ENCODE results near the gene VIPAS39.
A peak's percentile ranks its signal among the peaks of the same experiment; 100 is the strongest.

Gene VIPAS39

GRCh38 chr14:77478796-77479195 lies 21.4 kb upstream of the VIPAS39 start:
- no peak overlapping the region for H3K27ac Mint-ChIP-seq

DNA sequence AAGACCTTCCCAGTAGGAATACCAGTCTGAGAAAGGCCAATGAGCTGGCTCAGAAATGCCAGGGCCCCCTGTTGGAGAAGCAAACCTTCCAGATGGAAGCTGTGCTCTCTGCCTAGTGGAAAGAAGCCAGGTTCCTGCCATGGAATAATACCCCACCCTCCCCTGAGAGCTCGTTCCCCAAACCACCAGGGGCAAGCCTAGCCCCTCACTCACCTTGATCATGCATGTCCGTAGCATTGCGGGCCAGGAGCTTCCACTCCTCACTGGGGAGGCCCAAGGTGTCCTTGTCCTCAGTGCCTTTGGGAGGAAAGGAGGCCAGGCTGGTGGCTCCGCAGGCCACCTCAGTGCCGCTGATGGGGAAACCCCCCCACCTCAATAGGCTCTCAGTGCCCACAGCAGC lies 20.6 kb upstream of the VIPAS39 start:
- H3K4me3 Mint-ChIP-seq: no peak overlapping the region
- no peaks in the 10 kb centered on the region for H3K9me3 Mint-ChIP-seq
- ATAC-seq: no peak
- no peak overlapping the region for H3K27ac Mint-ChIP-seq
- H3K27me3 Mint-ChIP-seq: no peaks in the 10 kb centered on the region
- H3K36me3 Mint-ChIP-seq: no peaks in the 10 kb centered on the region
- peaks cover 7% of the 10 kb centered on the region for H3K4me1 Mint-ChIP-seq

More at GRCh38 chr14:77478796-77479195, 21.4 kb upstream of the VIPAS39 start:
- Mint-ChIP-seq H3K4me1 (peaks cover 7% of the 10 kb centered on the region), H3K27me3 (no peaks in the 10 kb centered on the region), H3K9me3 (no peaks in the 10 kb centered on the region), H3K4me3 (no peak overlapping the region), H3K36me3 (no peaks in the 10 kb centered on the region)
- ATAC-seq: peak; percentile 88

DNA sequence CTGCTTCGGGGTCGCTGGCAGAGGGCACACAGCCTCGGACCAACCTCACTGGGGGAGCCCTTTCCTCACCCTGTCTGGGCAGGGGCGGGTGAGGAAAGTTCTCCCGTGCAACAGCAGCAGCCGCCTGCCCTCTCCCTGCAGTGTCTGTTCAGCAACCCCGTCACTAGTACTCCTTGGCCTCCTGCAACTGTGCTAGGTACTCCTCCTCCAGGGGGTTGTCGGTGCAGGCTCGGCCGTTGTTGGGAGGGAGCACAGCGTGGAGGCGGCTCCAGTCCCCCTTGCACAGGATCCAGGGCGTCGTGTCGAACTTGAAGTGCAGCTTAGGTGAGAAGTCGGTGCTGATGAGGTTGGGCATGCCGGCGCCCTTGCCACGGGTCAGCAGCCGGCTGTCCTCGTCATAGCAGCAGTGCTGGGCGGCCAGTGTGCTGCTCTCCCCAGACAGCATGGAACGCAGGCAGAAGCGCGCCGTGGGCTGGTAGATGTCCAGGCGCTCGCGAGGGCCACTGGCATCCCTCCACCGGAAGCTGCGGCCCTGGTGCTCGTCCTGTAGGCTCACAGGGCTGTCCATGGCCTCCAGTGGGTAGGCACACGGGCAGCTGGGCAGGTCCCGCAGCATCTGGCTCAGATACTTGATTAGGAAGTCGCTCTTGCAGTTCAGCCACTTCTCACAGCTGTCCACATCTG lies 18.2 kb upstream of the VIPAS39 start:
- no peak for ATAC-seq
- no peaks in the 10 kb centered on the region for H3K9me3 Mint-ChIP-seq
- H3K27me3 Mint-ChIP-seq: no peaks in the 10 kb centered on the region
- no peak overlapping the region for H3K27ac Mint-ChIP-seq
- peaks cover 7% of the 10 kb centered on the region for H3K4me1 Mint-ChIP-seq
- no peak overlapping the region for H3K4me3 Mint-ChIP-seq
- H3K36me3 Mint-ChIP-seq: no peaks in the 10 kb centered on the region

DNA sequence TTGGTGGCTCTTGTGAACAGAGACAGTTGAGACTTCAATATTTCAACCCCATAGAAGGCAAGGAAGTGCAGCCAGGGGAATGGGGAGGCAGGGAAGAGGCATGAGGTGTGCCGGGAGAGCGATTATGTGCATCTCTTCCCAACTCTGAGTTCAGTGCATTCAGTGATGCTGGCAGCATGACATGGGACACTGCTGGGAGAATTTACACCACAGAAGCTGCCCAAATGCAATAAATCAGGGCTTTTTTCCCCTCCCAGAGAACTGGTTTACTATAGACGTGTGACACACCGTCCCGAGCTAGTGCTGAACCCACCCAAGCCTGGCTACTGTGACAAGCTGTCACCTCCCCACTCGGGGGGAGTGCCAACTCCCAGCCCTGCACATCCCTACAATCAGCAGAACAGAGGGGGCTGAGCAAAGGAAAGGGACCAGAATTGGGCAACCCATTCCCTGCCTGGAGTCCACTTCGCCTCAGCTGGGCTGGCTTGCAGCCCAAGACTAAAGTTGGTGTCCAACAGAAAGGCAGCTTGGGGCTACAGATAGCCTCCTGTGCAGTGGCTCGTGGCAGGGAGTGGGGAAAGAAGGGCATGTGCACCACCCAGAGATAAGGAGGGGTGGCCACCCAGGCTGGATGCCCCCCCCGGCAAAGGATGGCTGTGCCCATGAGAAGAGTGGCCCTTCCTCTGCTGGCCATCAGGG lies 17.2 kb upstream of the VIPAS39 start:
- Mint-ChIP-seq H3K27me3 (no peaks in the 10 kb centered on the region), H3K36me3 (peaks cover under 1% of the 10 kb centered on the region), H3K4me3 (no peak overlapping the region), H3K27ac (no peak overlapping the region), H3K4me1 (peaks cover 7% of the 10 kb centered on the region), H3K9me3 (no peaks in the 10 kb centered on the region)
- ATAC-seq: no peak

DNA sequence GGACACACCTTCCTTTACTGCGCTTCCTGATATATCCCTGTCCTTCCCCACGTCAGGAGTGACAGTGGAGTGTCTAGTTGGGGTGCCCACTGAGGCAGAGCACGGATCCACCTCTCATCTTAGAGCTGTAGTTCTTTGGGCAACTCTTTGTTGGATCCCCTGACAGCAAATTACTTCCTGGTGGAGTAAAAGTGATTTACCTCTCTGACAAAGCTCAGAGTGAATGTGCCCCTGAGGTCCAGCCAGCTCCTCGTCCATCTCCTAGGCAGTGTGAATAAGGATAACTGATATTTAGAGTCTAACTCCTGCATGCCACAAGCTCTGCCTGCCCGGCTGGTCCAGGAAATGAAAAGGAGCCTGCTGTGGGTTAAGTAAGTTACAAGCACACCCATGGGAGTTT lies 16.5 kb upstream of the VIPAS39 start:
- Mint-ChIP-seq H3K4me3 (no peak overlapping the region), H3K27me3 (no peaks in the 10 kb centered on the region), H3K36me3 (peaks cover 7% of the 10 kb centered on the region), H3K4me1 (peaks cover 6% of the 10 kb centered on the region), H3K9me3 (no peaks in the 10 kb centered on the region), H3K27ac (no peak overlapping the region)
- no peak for ATAC-seq

DNA sequence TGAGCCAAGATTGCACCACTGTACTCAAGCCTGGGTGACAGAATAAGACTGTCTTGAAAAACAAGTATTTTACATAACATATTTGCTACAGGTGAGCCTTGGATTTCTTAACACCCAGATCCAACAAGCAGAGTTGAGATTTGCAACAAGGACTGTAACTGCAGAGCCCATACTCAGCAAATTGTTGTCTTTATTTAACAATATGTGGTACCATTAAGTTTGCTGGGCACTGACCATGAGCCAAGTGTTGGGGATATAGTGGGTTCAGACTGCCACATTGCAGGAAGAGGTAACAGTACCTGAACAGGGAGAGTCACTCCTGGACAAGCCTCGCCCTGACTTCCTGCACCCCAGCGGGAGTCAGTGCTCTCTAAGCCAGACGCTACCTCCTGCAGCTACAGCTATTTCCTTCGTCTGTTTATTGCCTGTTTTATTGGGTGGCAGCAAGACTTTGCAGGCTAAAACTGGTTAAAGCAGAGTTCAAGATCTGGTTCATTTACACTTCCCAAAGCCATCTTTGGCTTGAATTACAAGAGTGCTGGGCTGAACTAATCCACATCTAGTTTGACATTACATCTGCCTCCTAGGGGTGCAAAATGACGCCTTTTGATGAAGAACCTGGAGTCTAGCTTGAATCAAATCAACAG lies 12.9 kb upstream of the VIPAS39 start:
- H3K4me3 Mint-ChIP-seq: no peak overlapping the region
- H3K36me3 Mint-ChIP-seq: peaks cover 25% of the 10 kb centered on the region
- no peaks in the 10 kb centered on the region for H3K4me1 Mint-ChIP-seq
- H3K9me3 Mint-ChIP-seq: no peaks in the 10 kb centered on the region
- ATAC-seq: no peak
- H3K27ac Mint-ChIP-seq: no peak overlapping the region
- H3K27me3 Mint-ChIP-seq: no peaks in the 10 kb centered on the region

DNA sequence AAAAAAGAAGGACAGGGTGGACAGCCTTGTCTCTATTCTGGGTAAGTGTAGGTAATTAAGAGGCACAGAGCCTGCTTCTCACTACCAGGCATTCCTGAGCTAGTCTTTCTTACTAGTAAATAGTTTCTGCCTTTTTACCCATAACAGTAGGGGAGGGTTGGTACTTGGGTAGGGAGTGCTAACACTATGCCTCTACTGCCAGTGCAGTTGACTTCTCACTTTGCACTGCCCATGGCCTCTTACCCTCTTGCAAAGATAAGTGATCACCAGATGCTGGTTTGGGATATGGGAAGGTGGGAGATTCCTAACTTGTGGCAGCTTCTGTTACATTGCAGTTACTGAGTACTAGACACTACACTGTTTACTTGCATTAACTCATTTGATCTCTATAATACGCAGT lies 12.1 kb upstream of the VIPAS39 start:
- peaks cover 32% of the 10 kb centered on the region for H3K36me3 Mint-ChIP-seq
- no peak for ATAC-seq
- H3K9me3 Mint-ChIP-seq: no peaks in the 10 kb centered on the region
- no peak overlapping the region for H3K27ac Mint-ChIP-seq
- no peaks in the 10 kb centered on the region for H3K4me1 Mint-ChIP-seq
- no peak overlapping the region for H3K4me3 Mint-ChIP-seq
- no peaks in the 10 kb centered on the region for H3K27me3 Mint-ChIP-seq

GRCh38 chr14:77469067-77469505 lies 11.7 kb upstream of the VIPAS39 start:
- no peaks in the 10 kb centered on the region for H3K4me1 Mint-ChIP-seq
- no peaks in the 10 kb centered on the region for H3K9me3 Mint-ChIP-seq
- H3K36me3 Mint-ChIP-seq: peaks cover 32% of the 10 kb centered on the region
- ATAC-seq: no peak
- H3K4me3 Mint-ChIP-seq: no peak overlapping the region
- no peak overlapping the region for H3K27ac Mint-ChIP-seq
- no peaks in the 10 kb centered on the region for H3K27me3 Mint-ChIP-seq

GRCh38 chr14:77467801-77468200 lies 10.4 kb upstream of the VIPAS39 start:
- Mint-ChIP-seq H3K27ac (no peak overlapping the region), H3K4me1 (no peaks in the 10 kb centered on the region), H3K36me3 (peaks cover 35% of the 10 kb centered on the region), H3K9me3 (no peaks in the 10 kb centered on the region), H3K4me3 (no peak overlapping the region), H3K27me3 (no peaks in the 10 kb centered on the region)
- no peak for ATAC-seq

GRCh38 chr14:77459072-77459723 lies 1.8 kb upstream of the VIPAS39 start:
- Mint-ChIP-seq H3K27ac (peak overlapping the region; percentile 97), H3K27me3 (no peaks in the 10 kb centered on the region), H3K4me1 (peaks cover 32% of the 10 kb centered on the region), H3K4me3 (peak overlapping the region; percentile 100), H3K9me3 (no peaks in the 10 kb centered on the region), H3K36me3 (peaks cover 35% of the 10 kb centered on the region)
- ATAC-seq: no peak

DNA sequence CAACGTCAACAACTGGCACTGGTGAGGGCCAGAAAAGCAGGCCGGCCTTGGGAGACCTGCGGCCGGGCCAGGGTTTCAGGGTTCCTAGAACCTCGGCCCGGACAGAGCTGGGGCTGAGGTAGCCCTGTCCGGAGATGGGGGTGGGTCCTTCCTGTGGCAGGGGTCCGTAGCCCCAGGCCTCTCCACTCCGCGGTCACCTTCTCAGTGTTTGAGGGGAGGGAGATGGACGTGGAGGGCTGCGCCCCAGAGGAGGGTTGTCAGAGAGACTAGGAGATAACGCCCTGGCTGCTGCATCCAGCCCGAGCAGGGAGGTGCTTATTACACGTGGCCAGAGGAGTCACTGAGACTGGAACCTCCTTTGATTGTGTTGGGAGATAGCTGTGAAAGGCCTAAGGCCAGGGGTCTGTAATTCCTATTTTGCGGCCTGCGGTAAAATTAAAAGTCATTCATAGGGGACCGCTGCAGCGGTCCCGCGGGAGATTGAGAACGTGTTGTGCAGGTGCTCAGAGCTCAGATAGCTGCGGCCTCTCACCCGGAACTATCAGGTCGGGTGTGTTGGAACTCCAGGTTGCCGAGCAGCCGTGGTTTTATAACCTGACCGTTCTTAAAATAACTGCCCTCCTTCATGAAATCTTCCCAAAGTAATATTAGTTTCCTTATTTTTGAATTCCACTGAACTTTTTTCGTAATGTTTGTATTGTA lies 999 bp upstream of the VIPAS39 start:
- peak; percentile 52 for ATAC-seq
- Mint-ChIP-seq H3K4me3 (peak overlapping the region; percentile 100), H3K27ac (peak overlapping the region; percentile 97), H3K4me1 (peaks cover 32% of the 10 kb centered on the region), H3K9me3 (no peaks in the 10 kb centered on the region), H3K27me3 (no peaks in the 10 kb centered on the region), H3K36me3 (peaks cover 35% of the 10 kb centered on the region)

DNA sequence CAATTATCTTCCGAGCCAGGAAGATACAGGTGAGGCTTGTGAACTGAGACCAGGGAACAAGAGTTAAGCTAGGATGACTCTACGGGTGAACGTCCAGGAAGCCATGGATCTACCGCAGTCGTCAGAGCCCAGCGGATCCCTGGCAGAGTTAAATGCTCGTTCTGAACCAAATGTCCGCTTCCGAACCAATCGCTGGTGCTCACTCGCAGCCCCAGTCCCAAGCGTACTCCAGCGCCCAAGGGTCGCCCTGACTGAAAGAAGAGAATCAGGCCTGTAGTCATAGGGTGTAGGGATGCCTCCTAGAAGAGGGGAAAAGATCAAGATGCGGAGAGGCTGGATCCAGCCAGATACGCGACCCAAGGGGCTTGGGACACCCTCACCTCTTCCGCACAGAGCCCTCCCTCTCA lies 283 bp downstream of the VIPAS39 start:
- H3K4me1 Mint-ChIP-seq: peaks cover 32% of the 10 kb centered on the region
- peak overlapping the region; percentile 97 for H3K27ac Mint-ChIP-seq
- peaks cover 36% of the 10 kb centered on the region for H3K36me3 Mint-ChIP-seq
- no peaks in the 10 kb centered on the region for H3K27me3 Mint-ChIP-seq
- peak overlapping the region; percentile 100 for H3K4me3 Mint-ChIP-seq
- no peaks in the 10 kb centered on the region for H3K9me3 Mint-ChIP-seq
- no peak for ATAC-seq

- H3K27me3 Mint-ChIP-seq: no peaks in the 10 kb centered on the region
- peak overlapping the region; percentile 100 for H3K4me3 Mint-ChIP-seq
- ATAC-seq: no peak
- peaks cover 32% of the 10 kb centered on the region for H3K4me1 Mint-ChIP-seq
- H3K36me3 Mint-ChIP-seq: peaks cover 38% of the 10 kb centered on the region
- H3K9me3 Mint-ChIP-seq: no peaks in the 10 kb centered on the region
- H3K27ac Mint-ChIP-seq: peak overlapping the region; percentile 97
Observed at GRCh38 chr14:77455966-77456640, 1.3 kb downstream of the VIPAS39 start.

DNA sequence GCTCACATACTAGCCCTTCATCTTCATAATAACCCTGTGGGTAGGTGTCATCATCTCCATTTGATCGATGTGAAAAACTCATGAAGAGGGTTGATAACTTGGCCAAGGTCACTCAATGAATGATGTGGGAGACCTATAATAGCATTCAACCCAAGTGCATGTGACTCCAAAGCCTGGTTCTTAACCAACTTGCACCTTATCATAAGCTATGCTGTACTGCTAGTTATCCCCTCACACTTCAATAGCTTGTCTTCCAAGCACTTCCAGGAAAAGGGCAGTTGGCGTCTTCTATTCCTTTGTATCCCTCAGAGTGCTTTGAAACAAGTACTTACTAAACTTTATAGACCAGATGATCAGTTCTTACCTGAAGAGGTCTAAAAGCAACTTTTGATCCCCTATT lies 15.2 kb downstream of the VIPAS39 start:
- H3K9me3 Mint-ChIP-seq: no peaks in the 10 kb centered on the region
- no peak overlapping the region for H3K4me3 Mint-ChIP-seq
- no peak for ATAC-seq
- H3K27me3 Mint-ChIP-seq: no peaks in the 10 kb centered on the region
- H3K27ac Mint-ChIP-seq: no peak overlapping the region
- H3K36me3 Mint-ChIP-seq: peaks cover 49% of the 10 kb centered on the region
- no peaks in the 10 kb centered on the region for H3K4me1 Mint-ChIP-seq
